HepG2 (cell line): ENCODE measurements around the gene MED28. TPM values are rescaled to one million over a fixed set of nuclear protein-coding genes. Genes with fewer than 3 reads are reported as not detected.

Experiments
- ATF7 ChIP-seq, 2 experiments: fragments of 450-650 bp in 1 of 2; sonication (generic) in 1 of 2; formaldehyde crosslinking in 1 of 2; IDR thresholded peaks; 2 replicates each; pipeline versions ENCODE4 v1.4.0 to v1.6.1; 2016 to 2020; ENCODE audit warnings: antibody characterized with exemption in 1 of 2, mild to moderate bottlenecking in 1 of 2, missing genetic modification reagents in 1 of 2
- DNMT1 ChIP-seq: sonication (generic); formaldehyde crosslinking; IDR thresholded peaks from 2 replicates; pipeline ENCODE4 v1.5.1; 2020; ENCODE audit warnings: mild to moderate bottlenecking, missing genetic modification reagents
- FIP1L1 ChIP-seq: fragments of 200-400 bp; formaldehyde crosslinking; IDR thresholded peaks from 2 replicates; pipeline ENCODE4 v1.6.1; 2018; ENCODE audit warnings: low read depth, mild to moderate bottlenecking, low read length, moderate library complexity, borderline replicate concordance; ENCODE audit not compliant: insufficient read depth
- HINFP ChIP-seq: sonication (generic); formaldehyde crosslinking; IDR thresholded peaks from 2 replicates; pipeline ENCODE4 v1.4.0; 2020; ENCODE audit warnings: low read depth, mild to moderate bottlenecking, missing genetic modification reagents
- HMG20A ChIP-seq: IDR thresholded peaks from 2 replicates; pipeline ENCODE4 v1.6.1; 2016; ENCODE audit warnings: borderline replicate concordance
- JARID2 ChIP-seq: sonication (generic); formaldehyde crosslinking; IDR thresholded peaks from 2 replicates; pipeline ENCODE4 v1.8.1; 2023; ENCODE audit warnings: missing genetic modification reagents, inconsistent platforms; ENCODE audit not compliant: insufficient replicate concordance
- JUND ChIP-seq: sonication (generic); formaldehyde crosslinking; IDR thresholded peaks from 2 replicates; pipeline ENCODE4 v1.8.0; 2022; ENCODE audit warnings: mild to moderate bottlenecking, missing genetic modification reagents
- NFIB ChIP-seq: sonication (generic); formaldehyde crosslinking; IDR thresholded peaks from 2 replicates; pipeline ENCODE4 v1.9.0; 2021; ENCODE audit warnings: missing genetic modification reagents, mild to moderate bottlenecking, borderline replicate concordance
- NRL ChIP-seq: sonication (generic); formaldehyde crosslinking; IDR thresholded peaks from 2 replicates; pipeline ENCODE4 v1.5.0; 2020; ENCODE audit warnings: missing genetic modification reagents, mild to moderate bottlenecking, moderate library complexity, borderline replicate concordance
- RCOR2 ChIP-seq: IDR thresholded peaks from 2 replicates; pipeline ENCODE4 v1.6.1; 2016; ENCODE audit warnings: missing biosample characterization, missing genetic modification reagents
- SYNCRIP ChIP-seq: fragments of 200-400 bp; formaldehyde crosslinking; IDR thresholded peaks from 2 replicates; pipeline ENCODE4 v1.6.1; 2018; ENCODE audit warnings: mild to moderate bottlenecking, low read depth, low read length; ENCODE audit not compliant: insufficient read depth
- TCF7 ChIP-seq: sonication (generic); IDR thresholded peaks from 2 replicates; pipeline ENCODE4 v1.6.1; 2016; ENCODE audit warnings: antibody characterized with exemption, low read depth
- ZNF3 ChIP-seq: IDR thresholded peaks from 2 replicates; pipeline ENCODE4 v1.7.0; 2017; ENCODE audit warnings: inconsistent platforms
- ZNF350 ChIP-seq: sonication (generic); formaldehyde crosslinking; IDR thresholded peaks from 2 replicates; pipeline ENCODE4 v1.4.0; 2020; ENCODE audit warnings: mild to moderate bottlenecking, low read depth, missing genetic modification reagents, borderline replicate concordance
- ZNF430 ChIP-seq: sonication (generic); formaldehyde crosslinking; IDR thresholded peaks from 2 replicates; pipeline ENCODE4 v1.9.0; 2021; ENCODE audit warnings: mild to moderate bottlenecking, missing genetic modification reagents
- ZNF484 ChIP-seq: sonication (generic); formaldehyde crosslinking; IDR thresholded peaks from 2 replicates; pipeline ENCODE4 v1.5.1; 2020; ENCODE audit warnings: mild to moderate bottlenecking, low read depth, missing genetic modification reagents, borderline replicate concordance
- ZNF619 ChIP-seq: sonication (generic); formaldehyde crosslinking; IDR thresholded peaks from 2 replicates; pipeline ENCODE4 v1.4.0; 2020; ENCODE audit warnings: mild to moderate bottlenecking, missing genetic modification reagents
- ZNF709 ChIP-seq: sonication (generic); formaldehyde crosslinking; IDR thresholded peaks from 2 replicates; pipeline ENCODE4 v1.5.0; 2020; ENCODE audit warnings: mild to moderate bottlenecking, missing genetic modification reagents
- ZNF850 ChIP-seq: sonication (generic); formaldehyde crosslinking; conservative IDR thresholded peaks from 2 replicates; pipeline ENCODE4 v1.9.0; 2021; ENCODE audit warnings: mild to moderate bottlenecking, missing genetic modification reagents
- polyA plus RNA-seq, 8 experiments: library from polyadenylated mRNA; depleted of rRNA in 3 of 8; stranded (reverse) in 7 of 8; unstranded in 1 of 8; fragments of >200 nt; fragmentation: Illumina TruSeq in 4 of 8; extraction: Trizol in 4 of 8; gene quantifications; 2 replicates each; pipeline versions ENCODE4 v1.2.1 to v1.2.3, GENCODE V29; 2011 to 2016; ENCODE audit warnings: low read depth in 4 of 8, missing spikeins in 1 of 8, mixed read lengths in 1 of 8; ENCODE audit not compliant: insufficient read depth in 1 of 8
- total RNA-seq, 5 experiments: library from RNA; depleted of rRNA; stranded (reverse); fragments of >200 nt; fragmentation: Illumina TruSeq; extraction: Trizol; gene quantifications; 2 replicates each; pipeline ENCODE4 v1.2.3, GENCODE V29; 2016; ENCODE audit warnings: low read depth in 1 of 5
- TF ChIP-seq, protein P1 (sequence below): sonication (generic); formaldehyde crosslinking; IDR thresholded peaks from 2 replicates; pipeline ENCODE4 v1.4.0; 2020; ENCODE audit warnings: missing genetic modification reagents, borderline replicate concordance
- TF ChIP-seq, protein P2 (sequence below): sonication (generic); formaldehyde crosslinking; IDR thresholded peaks from 2 replicates; pipeline ENCODE4 v1.4.0; 2020; ENCODE audit warnings: missing genetic modification reagents

MED28 gene
- total and polyA plus RNA-seq, 2 of the 13 experiments (the other 11 are each of a cell fraction or from before 2014, with no cell fraction given), result 41.3 to 65.7 TPM

DNA sequence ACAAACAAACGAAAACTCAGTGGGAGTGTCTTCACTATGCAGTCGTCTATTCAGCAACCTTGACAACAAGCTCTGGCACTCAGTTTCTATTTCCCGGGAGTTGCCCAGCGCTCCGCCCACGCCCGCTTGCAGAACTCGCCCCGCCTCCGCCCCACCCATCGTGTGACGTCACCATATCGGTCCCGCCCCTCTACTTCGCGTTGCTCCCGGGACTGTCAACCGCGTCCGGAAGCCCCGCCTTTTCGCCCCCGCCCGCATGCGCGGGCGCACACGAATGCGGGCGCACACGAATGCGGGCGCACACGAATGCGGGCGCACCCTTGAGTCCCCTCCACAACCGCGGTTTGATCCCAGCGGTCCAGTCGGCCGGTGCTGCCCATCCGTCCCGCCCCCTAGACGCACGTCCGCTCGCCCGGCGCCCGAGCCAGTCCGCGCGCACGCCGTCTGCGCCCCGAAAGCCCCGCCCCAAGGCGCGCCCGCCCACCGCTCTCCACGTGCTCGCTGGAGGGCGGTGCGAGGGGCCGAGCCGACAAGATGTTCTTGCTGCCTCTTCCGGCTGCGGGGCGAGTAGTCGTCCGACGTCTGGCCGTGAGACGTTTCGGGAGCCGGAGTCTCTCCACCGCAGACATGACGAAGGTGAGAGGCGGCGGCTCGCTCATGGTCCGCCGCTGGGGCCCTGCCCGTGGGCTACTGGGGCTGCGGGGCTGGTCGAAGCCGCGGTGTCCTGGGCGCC lies 37.3 kb upstream of the MED28 start, which contains the start of gene LAP3 (continued):
- 0 out of 2 replicates have a peak, but pooled peaks have one; percentile 74 for TF ChIP-seq HINFP
- TF ChIP-seq FIP1L1, result no peak
- TF ChIP-seq, protein P1, sequence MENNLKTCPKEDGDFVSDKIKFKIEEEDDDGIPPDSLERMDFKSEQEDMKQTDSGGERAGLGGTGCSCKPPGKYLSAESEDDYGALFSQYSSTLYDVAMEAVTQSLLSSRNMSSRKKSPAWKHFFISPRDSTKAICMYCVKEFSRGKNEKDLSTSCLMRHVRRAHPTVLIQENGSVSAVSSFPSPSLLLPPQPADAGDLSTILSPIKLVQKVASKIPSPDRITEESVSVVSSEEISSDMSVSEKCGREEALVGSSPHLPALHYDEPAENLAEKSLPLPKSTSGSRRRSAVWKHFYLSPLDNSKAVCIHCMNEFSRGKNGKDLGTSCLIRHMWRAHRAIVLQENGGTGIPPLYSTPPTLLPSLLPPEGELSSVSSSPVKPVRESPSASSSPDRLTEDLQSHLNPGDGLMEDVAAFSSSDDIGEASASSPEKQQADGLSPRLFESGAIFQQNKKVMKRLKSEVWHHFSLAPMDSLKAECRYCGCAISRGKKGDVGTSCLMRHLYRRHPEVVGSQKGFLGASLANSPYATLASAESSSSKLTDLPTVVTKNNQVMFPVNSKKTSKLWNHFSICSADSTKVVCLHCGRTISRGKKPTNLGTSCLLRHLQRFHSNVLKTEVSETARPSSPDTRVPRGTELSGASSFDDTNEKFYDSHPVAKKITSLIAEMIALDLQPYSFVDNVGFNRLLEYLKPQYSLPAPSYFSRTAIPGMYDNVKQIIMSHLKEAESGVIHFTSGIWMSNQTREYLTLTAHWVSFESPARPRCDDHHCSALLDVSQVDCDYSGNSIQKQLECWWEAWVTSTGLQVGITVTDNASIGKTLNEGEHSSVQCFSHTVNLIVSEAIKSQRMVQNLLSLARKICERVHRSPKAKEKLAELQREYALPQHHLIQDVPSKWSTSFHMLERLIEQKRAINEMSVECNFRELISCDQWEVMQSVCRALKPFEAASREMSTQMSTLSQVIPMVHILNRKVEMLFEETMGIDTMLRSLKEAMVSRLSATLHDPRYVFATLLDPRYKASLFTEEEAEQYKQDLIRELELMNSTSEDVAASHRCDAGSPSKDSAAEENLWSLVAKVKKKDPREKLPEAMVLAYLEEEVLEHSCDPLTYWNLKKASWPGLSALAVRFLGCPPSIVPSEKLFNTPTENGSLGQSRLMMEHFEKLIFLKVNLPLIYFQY (CRISPR knock-in tag), result 0 out of 2 replicates have a peak, but pooled peaks have one; percentile 33
- TF ChIP-seq ZNF619 (CRISPR knock-in tag), result no peak
- TF ChIP-seq NFIB (CRISPR knock-in tag), result no peak
- no peak for TF ChIP-seq TCF7
- TF ChIP-seq, protein P2, sequence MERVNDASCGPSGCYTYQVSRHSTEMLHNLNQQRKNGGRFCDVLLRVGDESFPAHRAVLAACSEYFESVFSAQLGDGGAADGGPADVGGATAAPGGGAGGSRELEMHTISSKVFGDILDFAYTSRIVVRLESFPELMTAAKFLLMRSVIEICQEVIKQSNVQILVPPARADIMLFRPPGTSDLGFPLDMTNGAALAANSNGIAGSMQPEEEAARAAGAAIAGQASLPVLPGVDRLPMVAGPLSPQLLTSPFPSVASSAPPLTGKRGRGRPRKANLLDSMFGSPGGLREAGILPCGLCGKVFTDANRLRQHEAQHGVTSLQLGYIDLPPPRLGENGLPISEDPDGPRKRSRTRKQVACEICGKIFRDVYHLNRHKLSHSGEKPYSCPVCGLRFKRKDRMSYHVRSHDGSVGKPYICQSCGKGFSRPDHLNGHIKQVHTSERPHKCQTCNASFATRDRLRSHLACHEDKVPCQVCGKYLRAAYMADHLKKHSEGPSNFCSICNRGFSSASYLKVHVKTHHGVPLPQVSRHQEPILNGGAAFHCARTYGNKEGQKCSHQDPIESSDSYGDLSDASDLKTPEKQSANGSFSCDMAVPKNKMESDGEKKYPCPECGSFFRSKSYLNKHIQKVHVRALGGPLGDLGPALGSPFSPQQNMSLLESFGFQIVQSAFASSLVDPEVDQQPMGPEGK (CRISPR knock-in tag), result peak; percentile 59
- TF ChIP-seq ZNF430 (CRISPR knock-in tag), result peak; percentile 69; the same call in 1 of the 2 replicates
- TF ChIP-seq ZNF850 (CRISPR knock-in tag), result no peak
- no peak; the same call in 1 of the 2 replicates for TF ChIP-seq DNMT1 (CRISPR knock-in tag)
- TF ChIP-seq ZNF709 (CRISPR knock-in tag), result peak; percentile 98
- TF ChIP-seq JARID2, result no peak
- TF ChIP-seq NRL (CRISPR knock-in tag), result no peak; the same call in 1 of the 2 replicates
- TF ChIP-seq RCOR2 (CRISPR knock-in tag), result no peak
- TF ChIP-seq ZNF350 (CRISPR knock-in tag), result no peak
- TF ChIP-seq ATF7 (IDR thresholded peaks at IDR 0.05), result peak; percentile 99
- TF ChIP-seq ATF7 (CRISPR knock-in tag; IDR thresholded peaks at IDR 0.05), result peak; percentile 92
- TF ChIP-seq ZNF484, result no peak
- no peak for TF ChIP-seq HMG20A
- no peak for TF ChIP-seq SYNCRIP
- peak; percentile 32; the same call in 1 of the 2 replicates for TF ChIP-seq JUND (CRISPR knock-in tag)
- TF ChIP-seq ZNF3 (CRISPR knock-in tag), result 0 out of 2 replicates have a peak, but pooled peaks have one; percentile 28
